CD4-positive, alpha-beta T cell (primary cell): Measurements from ENCODE around the gene GK2. TPM values are rescaled to one million over a fixed set of nuclear protein-coding genes. Genes with fewer than 3 reads are reported as not detected.

Experiments used
- ATAC-seq: fragments of 200-7000 bp; cut with Tn5 transposase; one replicate; pipeline ENCODE4 v1.10.0; 2022; ENCODE audit warnings: mild to moderate bottlenecking; ENCODE audit not compliant: poor library complexity
- CTCF ChIA-PET: fragments of 350-600 bp; sonication (Branson Sonifier 250); formaldehyde crosslinking; loops from one replicate; lab custom pipeline; 2021; ENCODE audit warnings: antibody characterized with exemption, inconsistent platforms; lab: Charles Lee
- POLR2A ChIA-PET: fragments of 350-600 bp; sonication (Branson Sonifier 250); formaldehyde crosslinking; loops from one replicate; lab custom pipeline; 2021; ENCODE audit warnings: antibody characterized with exemption, inconsistent platforms; lab: Charles Lee
- DNase-seq, 14 experiments: peaks; one replicate each; pipeline ENCODE4 v3.0.0-alpha.2; 2013 to 2020; ENCODE audit warnings: mixed read lengths in 2 of 14
- H3K27ac ChIP-seq, 2 donors: one replicate each; pipeline versions ENCODE4 v1.5.1 to v1.7.0; 2013; ENCODE audit warnings: low read length in 2 of 2, low read depth in 1 of 2, mild to moderate bottlenecking in 1 of 2
- H3K27me3 ChIP-seq, 2 experiments: 1 replicate in 1 of 2; 2 replicates in 1 of 2; pipeline versions ENCODE4 v1.6.1 to v1.7.0; 2013; ENCODE audit warnings: low read length in 2 of 2, control low read depth in 1 of 2, mild to moderate bottlenecking in 1 of 2, moderate library complexity in 1 of 2; ENCODE audit not compliant: insufficient read depth in 2 of 2, control insufficient read depth in 1 of 2
- H3K36me3 ChIP-seq: one replicate; pipeline ENCODE4 v1.6.1; 2013; ENCODE audit warnings: low read length, control low read depth; ENCODE audit not compliant: insufficient read depth
- H3K4me1 ChIP-seq: one replicate; pipeline ENCODE4 v1.6.1; 2013; ENCODE audit warnings: low read length, control low read depth; ENCODE audit not compliant: insufficient read depth
- H3K4me3 ChIP-seq: one replicate; pipeline ENCODE4 v1.5.1; 2013; ENCODE audit warnings: mild to moderate bottlenecking, low read length, moderate library complexity
- H3K9me3 ChIP-seq, 2 experiments: 1 replicate in 1 of 2; 2 replicates in 1 of 2; pipeline versions ENCODE4 v1.6.1 to v1.7.0; 2013; ENCODE audit warnings: low read length in 2 of 2, mild to moderate bottlenecking in 2 of 2, control low read depth in 1 of 2, moderate library complexity in 1 of 2; ENCODE audit not compliant: control insufficient read depth in 1 of 2, insufficient read depth in 1 of 2
- H3K27ac Mint-ChIP-seq: one replicate; pipeline ENCODE4 v1.8.0; 2020; ENCODE audit warnings: mixed read lengths
- H3K27me3 Mint-ChIP-seq: one replicate; pipeline ENCODE4 v1.8.0; 2021; ENCODE audit warnings: mixed read lengths
- H3K36me3 Mint-ChIP-seq: one replicate; pipeline ENCODE4 v1.8.0; 2021; ENCODE audit warnings: low read depth, mixed read lengths
- H3K4me1 Mint-ChIP-seq: one replicate; pipeline ENCODE4 v1.8.0; 2021; ENCODE audit warnings: low read depth, mixed read lengths
- H3K4me3 Mint-ChIP-seq: one replicate; pipeline ENCODE4 v1.8.0; 2020; ENCODE audit warnings: mild to moderate bottlenecking, mixed read lengths
- H3K9me3 Mint-ChIP-seq: one replicate; pipeline ENCODE4 v1.8.0; 2020; ENCODE audit warnings: mixed read lengths
- intact Hi-C, 2 experiments: fragments of 100-400 bp; cut with DNase I in 1 of 2; cut with micrococcal nuclease in 1 of 2; formaldehyde crosslinking; loops; one replicate each; pipeline versions ENCODE4 v1.15.1 to v1.9.0; 2023 to 2025; cut with DNase I, micrococcal nuclease
- total RNA-seq, 174 experiments: library from RNA in 2 of 174; stranded (reverse) in 2 of 174; gene quantifications; one replicate each; pipeline ENCODE4 v1.2.3 and lab custom pipeline; 2021 to 2026
- TF ChIP-seq, protein P1 (sequence below): fragments of 200-600 bp; IDR thresholded peaks from one replicate; pipeline ENCODE4 v1.8.0; 2022; ENCODE audit warnings: antibody characterized with exemption, mild to moderate bottlenecking

Gene GK2
- total RNA-seq, 2 experiments from 2014 or later: not detected

DNA sequence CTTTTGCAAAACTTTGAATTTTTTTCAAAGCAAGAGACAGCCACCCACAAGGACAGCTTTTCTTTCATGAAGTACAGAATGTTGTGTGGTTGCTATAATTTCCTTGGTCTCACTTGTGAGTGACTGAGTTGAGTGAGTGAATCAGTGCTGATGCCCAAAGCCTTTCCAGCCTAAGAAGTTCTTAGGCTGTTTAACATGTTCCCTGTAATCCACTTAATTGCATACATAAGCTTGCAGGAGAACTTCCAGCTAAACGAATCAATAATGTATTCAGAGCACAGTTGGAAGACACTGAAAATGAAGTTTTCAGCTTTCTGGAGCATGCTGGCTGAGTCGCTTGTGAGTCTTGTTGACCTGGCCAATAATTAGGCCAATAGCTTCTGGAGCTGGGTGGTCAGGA, 42.0 kb upstream of the GK2 start:
- Mint-ChIP-seq H3K4me3 (no peak overlapping the region), H3K27ac (no peak overlapping the region), H3K4me1 (no peaks in the 10 kb centered on the region), H3K36me3 (no peaks in the 10 kb centered on the region), H3K9me3 (no peaks in the 10 kb centered on the region), H3K27me3 (no peaks in the 10 kb centered on the region)
- TF ChIP-seq, protein P1, sequence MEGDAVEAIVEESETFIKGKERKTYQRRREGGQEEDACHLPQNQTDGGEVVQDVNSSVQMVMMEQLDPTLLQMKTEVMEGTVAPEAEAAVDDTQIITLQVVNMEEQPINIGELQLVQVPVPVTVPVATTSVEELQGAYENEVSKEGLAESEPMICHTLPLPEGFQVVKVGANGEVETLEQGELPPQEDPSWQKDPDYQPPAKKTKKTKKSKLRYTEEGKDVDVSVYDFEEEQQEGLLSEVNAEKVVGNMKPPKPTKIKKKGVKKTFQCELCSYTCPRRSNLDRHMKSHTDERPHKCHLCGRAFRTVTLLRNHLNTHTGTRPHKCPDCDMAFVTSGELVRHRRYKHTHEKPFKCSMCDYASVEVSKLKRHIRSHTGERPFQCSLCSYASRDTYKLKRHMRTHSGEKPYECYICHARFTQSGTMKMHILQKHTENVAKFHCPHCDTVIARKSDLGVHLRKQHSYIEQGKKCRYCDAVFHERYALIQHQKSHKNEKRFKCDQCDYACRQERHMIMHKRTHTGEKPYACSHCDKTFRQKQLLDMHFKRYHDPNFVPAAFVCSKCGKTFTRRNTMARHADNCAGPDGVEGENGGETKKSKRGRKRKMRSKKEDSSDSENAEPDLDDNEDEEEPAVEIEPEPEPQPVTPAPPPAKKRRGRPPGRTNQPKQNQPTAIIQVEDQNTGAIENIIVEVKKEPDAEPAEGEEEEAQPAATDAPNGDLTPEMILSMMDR: no peak
- ATAC-seq: no peak
- Histone ChIP-seq H3K27me3 (no peaks in the 10 kb centered on the region), H3K9me3 (no peaks in the 10 kb centered on the region), H3K4me1 (no peaks in the 10 kb centered on the region), H3K4me3 (no peak overlapping the region), H3K27ac (no peak overlapping the region), H3K36me3 (no peaks in the 10 kb centered on the region)
- ChIA-PET POLR2A (no interaction called here), CTCF (interaction anchor here (1.0 kb wide), 1 partner anchor 27 kb away, joined by 3 read pairs; no protein-coding TSS in a partner anchor)
- intact Hi-C loops: no loop called here
- DNase-seq: no peak

- POLR2A ChIA-PET: no interaction called here
- no peaks in the 10 kb centered on the region for H3K36me3 Mint-ChIP-seq
- H3K4me1 ChIP-seq: no peaks in the 10 kb centered on the region
Measured at GRCh38 chr4:79446145-79446544, 38.1 kb upstream of the GK2 start.

DNA sequence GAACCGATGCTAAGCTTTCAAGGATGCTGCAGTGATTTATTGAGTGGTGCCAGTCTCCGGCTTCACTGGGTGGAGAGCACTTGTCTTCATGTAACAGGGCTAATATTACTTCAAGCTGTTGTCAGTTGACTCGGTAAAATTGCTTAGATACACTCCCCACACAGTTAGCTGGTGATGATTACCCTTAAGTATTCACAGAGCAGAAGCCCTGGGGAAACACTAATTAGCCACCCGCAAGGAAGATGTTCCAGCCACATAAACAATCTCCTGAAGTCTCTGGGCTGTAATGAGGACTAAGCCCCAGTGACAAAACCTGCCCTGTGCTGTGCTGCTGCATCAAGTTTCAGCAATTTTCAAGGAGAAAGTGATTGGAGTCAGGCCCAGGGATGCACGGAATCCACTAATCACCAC, 37.3 kb upstream of the GK2 start:
- ChIA-PET POLR2A (no interaction called here), CTCF (no interaction called here)
- no peak for DNase-seq
- TF ChIP-seq, protein P1: no peak
- no peak for ATAC-seq
- Histone ChIP-seq H3K4me1 (no peaks in the 10 kb centered on the region), H3K27me3 (no peaks in the 10 kb centered on the region), H3K27ac (no peak overlapping the region), H3K4me3 (no peak overlapping the region), H3K36me3 (no peaks in the 10 kb centered on the region), H3K9me3 (no peaks in the 10 kb centered on the region)
- Mint-ChIP-seq H3K9me3 (no peaks in the 10 kb centered on the region), H3K27ac (no peak overlapping the region), H3K36me3 (no peaks in the 10 kb centered on the region), H3K27me3 (no peaks in the 10 kb centered on the region), H3K4me3 (no peak overlapping the region), H3K4me1 (no peaks in the 10 kb centered on the region)
- intact Hi-C loops: no loop called here

More at GRCh38 chr4:79446145-79446544, 38.1 kb upstream of the GK2 start:
- Mint-ChIP-seq H3K27me3 (no peaks in the 10 kb centered on the region), H3K4me3 (no peak overlapping the region), H3K27ac (no peak overlapping the region), H3K9me3 (no peaks in the 10 kb centered on the region), H3K4me1 (no peaks in the 10 kb centered on the region)
- ATAC-seq (no peak), DNase-seq (no peak)
- Histone ChIP-seq H3K4me3 (no peak overlapping the region), H3K9me3 (no peaks in the 10 kb centered on the region), H3K36me3 (no peaks in the 10 kb centered on the region), H3K27me3 (no peaks in the 10 kb centered on the region), H3K27ac (no peak overlapping the region)
- CTCF ChIA-PET: no interaction called here
- TF ChIP-seq, protein P1: no peak
- intact Hi-C loops: no loop called here
